HEK293T (cell line): ENCODE results near the gene ARHGEF7.

ENCODE experiments used
- FOXK2 ChIP-seq: fragments of 450-650 bp; IDR thresholded peaks from 2 replicates; pipeline ENCODE4 v1.6.1; 2016; ENCODE audit warnings: mild to moderate bottlenecking
- HDGF ChIP-seq: fragments of 450-650 bp; IDR thresholded peaks from 2 replicates; pipeline ENCODE4 v1.6.1; 2017; ENCODE audit warnings: antibody characterized with exemption, borderline replicate concordance

DNA sequence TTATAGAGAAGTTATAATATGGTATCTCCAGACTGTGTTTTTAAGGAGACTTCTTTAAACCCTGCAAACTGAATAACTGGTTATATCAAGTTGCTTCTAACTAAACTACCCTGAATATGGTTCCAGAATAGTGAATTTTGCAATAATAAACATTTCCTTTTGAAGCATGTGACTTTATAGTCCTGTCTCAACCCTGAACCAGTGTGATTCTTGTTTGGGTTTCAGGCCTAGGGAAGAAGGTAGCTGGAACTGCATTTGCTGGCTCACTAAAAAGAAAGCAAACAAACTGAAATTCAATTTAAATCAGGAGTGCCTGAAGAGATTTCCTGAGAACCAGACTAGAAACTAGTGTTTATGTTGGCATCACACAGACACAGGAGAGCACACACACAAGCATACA, 4.9 kb downstream of the ARHGEF7 start:
- TF ChIP-seq HDGF (no peak), FOXK2 (no peak)
